Natural killer cell treated with Interleukin-12 subunit alpha and Interleukin-12 subunit beta and Interleukin-15 and Interleukin-18, amount 100 ng/mL, for 72 hours (primary cell): ENCODE measurements around the gene PACSIN1. TPM values are rescaled to one million over a fixed set of nuclear protein-coding genes. Genes with fewer than 3 reads are reported as not detected.

Experiments
- ATAC-seq, 2 donors: fragments of 150-1000 bp; cut with Tn5 transposase in 1 of 2; sonication (Bioruptor Pico), chemical (Tn5 transposase) in 1 of 2; 2 replicates each; pipeline ENCODE4 v1.10.0; 2021
- DNase-seq: peaks from one replicate; pipeline ENCODE4 v3.0.0; 2022; ENCODE audit warnings: low spot score
- H3K27ac Mint-ChIP-seq, 2 donors: 1 replicate in 1 of 2; 2 replicates in 1 of 2; pipeline ENCODE4 v1.8.0; 2022; ENCODE audit warnings: mixed read lengths in 2 of 2, mild to moderate bottlenecking in 1 of 2, moderate library complexity in 1 of 2
- H3K27me3 Mint-ChIP-seq, 2 donors: 1 replicate in 1 of 2; 2 replicates in 1 of 2; pipeline ENCODE4 v1.8.0; 2022; ENCODE audit warnings: mixed read lengths in 2 of 2
- H3K36me3 Mint-ChIP-seq: one replicate; pipeline ENCODE4 v1.8.0; 2022; ENCODE audit warnings: mixed read lengths
- H3K4me1 Mint-ChIP-seq, 2 donors: 1 replicate in 1 of 2; 2 replicates in 1 of 2; pipeline ENCODE4 v1.8.0; 2022; ENCODE audit warnings: low read depth in 2 of 2, mixed read lengths in 2 of 2, mild to moderate bottlenecking in 1 of 2
- H3K4me3 Mint-ChIP-seq: one replicate; pipeline ENCODE4 v1.8.0; 2022; ENCODE audit warnings: mixed read lengths
- H3K9me3 Mint-ChIP-seq: 2 replicates; pipeline ENCODE4 v1.8.0; 2022; ENCODE audit warnings: mixed read lengths
- total RNA-seq, 2 donors: library from RNA; stranded (reverse); gene quantifications; one replicate each; pipeline ENCODE4 v1.2.3, GENCODE V29; 2022

The PACSIN1 gene
- total RNA-seq, 2 donors from 2014 or later, result 0.19 TPM; not detected in 1

GRCh38 chr6:34552620-34553019 lies 86.7 kb downstream of the PACSIN1 start:
- Mint-ChIP-seq H3K4me3 (no peak overlapping the region), H3K4me1 (no peaks in the 10 kb centered on the region), H3K9me3 (no peaks in the 10 kb centered on the region), H3K27me3 (no peaks in the 10 kb centered on the region), H3K36me3 (no peaks in the 10 kb centered on the region), H3K27ac (no peak overlapping the region)
- DNase-seq (no peak), ATAC-seq (no peak)

GRCh38 chr6:34553146-34553545 lies 87.3 kb downstream of the PACSIN1 start:
- DNase-seq (no peak), ATAC-seq (no peak)
- no peak overlapping the region for H3K27ac Mint-ChIP-seq
- no peak overlapping the region for H3K4me3 Mint-ChIP-seq
- no peaks in the 10 kb centered on the region for H3K27me3 Mint-ChIP-seq
- no peaks in the 10 kb centered on the region for H3K4me1 Mint-ChIP-seq
- H3K9me3 Mint-ChIP-seq, result no peaks in the 10 kb centered on the region
- H3K36me3 Mint-ChIP-seq, result no peaks in the 10 kb centered on the region

GRCh38 chr6:34553750-34554149 lies 87.9 kb downstream of the PACSIN1 start:
- Mint-ChIP-seq H3K27me3 (no peaks in the 10 kb centered on the region), H3K4me1 (no peaks in the 10 kb centered on the region), H3K4me3 (no peak overlapping the region), H3K36me3 (no peaks in the 10 kb centered on the region), H3K9me3 (no peaks in the 10 kb centered on the region), H3K27ac (no peak overlapping the region)
- DNase-seq, result no peak
- no peak for ATAC-seq

GRCh38 chr6:34554291-34555006 lies 88.6 kb downstream of the PACSIN1 start:
- H3K9me3 Mint-ChIP-seq, result no peaks in the 10 kb centered on the region
- DNase-seq, result no peak
- H3K36me3 Mint-ChIP-seq, result no peaks in the 10 kb centered on the region
- H3K4me3 Mint-ChIP-seq, result no peak overlapping the region
- H3K4me1 Mint-ChIP-seq, result no peaks in the 10 kb centered on the region
- H3K27ac Mint-ChIP-seq, result no peak overlapping the region
- no peaks in the 10 kb centered on the region for H3K27me3 Mint-ChIP-seq
- ATAC-seq, result no peak

- Mint-ChIP-seq H3K27me3 (no peaks in the 10 kb centered on the region), H3K4me3 (no peak overlapping the region), H3K27ac (no peak overlapping the region), H3K9me3 (no peaks in the 10 kb centered on the region), H3K4me1 (no peaks in the 10 kb centered on the region), H3K36me3 (no peaks in the 10 kb centered on the region)
- ATAC-seq (peak in 1 of 2 donors; percentile 2), DNase-seq (no peak)
Measured at GRCh38 chr6:34555007-34555322, 89.1 kb downstream of the PACSIN1 start.

GRCh38 chr6:34555328-34555727 lies 89.5 kb downstream of the PACSIN1 start:
- DNase-seq (no peak), ATAC-seq (peak in 1 of 2 donors; percentile 2)
- no peaks in the 10 kb centered on the region for H3K36me3 Mint-ChIP-seq
- no peak overlapping the region for H3K4me3 Mint-ChIP-seq
- no peaks in the 10 kb centered on the region for H3K9me3 Mint-ChIP-seq
- H3K4me1 Mint-ChIP-seq, result no peaks in the 10 kb centered on the region
- H3K27ac Mint-ChIP-seq, result no peak overlapping the region
- no peaks in the 10 kb centered on the region for H3K27me3 Mint-ChIP-seq

GRCh38 chr6:34556031-34556471 lies 90.2 kb downstream of the PACSIN1 start, which contains the start of gene SPDEF:
SPDEF (minus strand) TSS chr6:34556329; CDS start chr6:34544455, 11,874 bp downstream.
- ATAC-seq (no peak), DNase-seq (no peak)
- Mint-ChIP-seq H3K9me3 (no peaks in the 10 kb centered on the region), H3K27ac (no peak within 1 kb of the TSS), H3K4me3 (no peak within 1 kb of the TSS), H3K36me3 (no peaks in the 10 kb centered on the region), H3K4me1 (no peaks in the 10 kb centered on the region), H3K27me3 (no peaks in the 10 kb centered on the region)

GRCh38 chr6:34556493-34556892 lies 90.6 kb downstream of the PACSIN1 start:
- ATAC-seq (no peak), DNase-seq (no peak)
- Mint-ChIP-seq H3K27ac (no peak overlapping the region), H3K9me3 (no peaks in the 10 kb centered on the region), H3K36me3 (no peaks in the 10 kb centered on the region), H3K4me3 (no peak overlapping the region), H3K27me3 (no peaks in the 10 kb centered on the region), H3K4me1 (no peaks in the 10 kb centered on the region)

GRCh38 chr6:34557228-34557627 lies 91.4 kb downstream of the PACSIN1 start:
- H3K27ac Mint-ChIP-seq, result no peak overlapping the region
- ATAC-seq (no peak), DNase-seq (no peak)
- H3K9me3 Mint-ChIP-seq, result no peaks in the 10 kb centered on the region
- no peak overlapping the region for H3K4me3 Mint-ChIP-seq
- no peaks in the 10 kb centered on the region for H3K4me1 Mint-ChIP-seq
- no peaks in the 10 kb centered on the region for H3K36me3 Mint-ChIP-seq
- H3K27me3 Mint-ChIP-seq, result no peaks in the 10 kb centered on the region

- no peaks in the 10 kb centered on the region for H3K4me1 Mint-ChIP-seq
- ATAC-seq, result no peak
- H3K27me3 Mint-ChIP-seq, result no peaks in the 10 kb centered on the region
- no peaks in the 10 kb centered on the region for H3K36me3 Mint-ChIP-seq
- no peak overlapping the region for H3K4me3 Mint-ChIP-seq
- H3K27ac Mint-ChIP-seq, result no peak overlapping the region
- H3K9me3 Mint-ChIP-seq, result no peaks in the 10 kb centered on the region
- DNase-seq, result no peak
Measured at GRCh38 chr6:34558172-34558714, 92.4 kb downstream of the PACSIN1 start.

- H3K27me3 Mint-ChIP-seq, result no peaks in the 10 kb centered on the region
- H3K4me1 Mint-ChIP-seq, result no peaks in the 10 kb centered on the region
- ATAC-seq (no peak), DNase-seq (no peak)
- no peak overlapping the region for H3K4me3 Mint-ChIP-seq
- H3K36me3 Mint-ChIP-seq, result no peaks in the 10 kb centered on the region
- no peaks in the 10 kb centered on the region for H3K9me3 Mint-ChIP-seq
- no peak overlapping the region for H3K27ac Mint-ChIP-seq
Measured at GRCh38 chr6:34559651-34560365, 93.9 kb downstream of the PACSIN1 start.

GRCh38 chr6:34560366-34561226 lies 94.7 kb downstream of the PACSIN1 start:
- Mint-ChIP-seq H3K9me3 (no peaks in the 10 kb centered on the region), H3K4me1 (no peaks in the 10 kb centered on the region), H3K27ac (no peak overlapping the region), H3K4me3 (no peak overlapping the region), H3K27me3 (no peaks in the 10 kb centered on the region), H3K36me3 (no peaks in the 10 kb centered on the region)
- ATAC-seq (no peak), DNase-seq (no peak)

GRCh38 chr6:34561227-34561530 lies 95.3 kb downstream of the PACSIN1 start:
- no peak overlapping the region for H3K27ac Mint-ChIP-seq
- H3K9me3 Mint-ChIP-seq, result no peaks in the 10 kb centered on the region
- no peak overlapping the region for H3K4me3 Mint-ChIP-seq
- H3K4me1 Mint-ChIP-seq, result no peaks in the 10 kb centered on the region
- no peaks in the 10 kb centered on the region for H3K36me3 Mint-ChIP-seq
- DNase-seq (no peak), ATAC-seq (no peak)
- H3K27me3 Mint-ChIP-seq, result no peaks in the 10 kb centered on the region

GRCh38 chr6:34562350-34562749 lies 96.5 kb downstream of the PACSIN1 start:
- no peaks in the 10 kb centered on the region for H3K27me3 Mint-ChIP-seq
- H3K4me3 Mint-ChIP-seq, result no peak overlapping the region
- DNase-seq (no peak), ATAC-seq (no peak)
- no peaks in the 10 kb centered on the region for H3K4me1 Mint-ChIP-seq
- H3K9me3 Mint-ChIP-seq, result no peaks in the 10 kb centered on the region
- no peak overlapping the region for H3K27ac Mint-ChIP-seq
- H3K36me3 Mint-ChIP-seq, result no peaks in the 10 kb centered on the region
